K562 (cell line): ENCODE data around the gene PILRA. TPM values are rescaled to one million over a fixed set of nuclear protein-coding genes. Genes with fewer than 3 reads are reported as not detected.
"Not testable (repeated sequence)": the region's sequence is repeated elsewhere in the genome, so short reads cannot be mapped to it uniquely, and the experiment has no call there.

ENCODE experiments used
- ATAC-seq: fragments of 200-7000 bp; cut with Tn5 transposase; 3 replicates; pipeline ENCODE4 v1.9.1; 2020; ENCODE audit warnings: moderate library complexity
- BruUV-seq: library from RNA; stranded (reverse); fragments of 400-500 nt; replicated peaks from 2 replicates; lab custom pipeline; 2021; lab: Mats Ljungman, UMichigan
- CTCF ChIA-PET: fragments of 300-600 bp; formaldehyde crosslinking; extraction: SDS; loops from one replicate; lab custom pipeline; 2021; ENCODE audit warnings: low intra/inter-chr PET ratio; lab: Yijun Ruan, JAX
- POLR2A ChIA-PET: fragments of 300-600, 350-650 bp; sonication (Branson Sonifier 250); formaldehyde crosslinking; extraction: SDS; loops from one replicate; lab custom pipeline; 2021; ENCODE audit warnings: antibody characterized with exemption, inconsistent platforms; lab: Yijun Ruan, JAX
- DNase-seq, 4 experiments: peaks; one replicate each; pipeline versions ENCODE4 v3.0.0 to v3.0.0-alpha.2; 2011 to 2018; ENCODE audit warnings: low spot score in 3 of 4, mixed read lengths in 3 of 4; ENCODE audit errors: extremely low read depth in 1 of 4
- FAIRE-seq: peaks from 2 replicates; lab custom pipeline; 2011; peaks lifted over from hg19 to GRCh38; lab: Jason Lieb, UNC
- H2AFZ ChIP-seq: 2 replicates; pipeline ENCODE4 v1.6.0; 2011; ENCODE audit warnings: low read depth, low read length, control low read depth, inconsistent platforms
- H3K27ac ChIP-seq: fragments of 200-600 bp; 3 replicates; pipeline ENCODE4 v1.8.0; 2011; ENCODE audit warnings: low read depth, mild to moderate bottlenecking, control low read depth, inconsistent platforms, low read length, moderate library complexity, mixed read lengths; ENCODE audit errors: extremely low read depth
- H3K27me3 ChIP-seq, 2 experiments: fragments of 300-600 bp in 1 of 2; 2 replicates in 1 of 2; 3 replicates in 1 of 2; pipeline versions ENCODE4 v1.6.0 to v1.8.0; 2011; ENCODE audit warnings: inconsistent platforms in 2 of 2, low read length in 2 of 2, mild to moderate bottlenecking in 1 of 2, mixed read lengths in 1 of 2, moderate library complexity in 1 of 2; ENCODE audit not compliant: control insufficient read depth in 2 of 2, insufficient read depth in 2 of 2
- H3K36me3 ChIP-seq: fragments of 300-600 bp; 3 replicates; pipeline ENCODE4 v1.8.0; 2011; ENCODE audit warnings: mild to moderate bottlenecking, low read length, inconsistent platforms; ENCODE audit not compliant: control insufficient read depth, insufficient read depth
- H3K4me1 ChIP-seq, 2 experiments: fragments of 200-600 bp in 1 of 2; replicated peaks in 1 of 2; 2 replicates in 1 of 2; 3 replicates in 1 of 2; pipeline versions ENCODE4 v1.5.1 to v1.8.0; 2011; ENCODE audit warnings: inconsistent platforms in 2 of 2, low read length in 2 of 2, mild to moderate bottlenecking in 1 of 2, mixed read lengths in 1 of 2, moderate library complexity in 1 of 2; ENCODE audit not compliant: control insufficient read depth in 2 of 2, insufficient read depth in 2 of 2
- H3K4me2 ChIP-seq: 2 replicates; pipeline ENCODE4 v1.6.1; 2011; ENCODE audit warnings: low read length, control low read depth, inconsistent platforms, mixed read lengths; ENCODE audit not compliant: insufficient read depth
- H3K4me3 ChIP-seq: fragments of 200-600 bp; sonication (generic), shearing (Covaris generic); 2 replicates; pipeline ENCODE4 v1.5.1; 2016; ENCODE audit warnings: control low read depth, inconsistent platforms
- H3K79me2 ChIP-seq: fragments of 200-600 bp; 3 replicates; pipeline ENCODE4 v1.8.0; 2011; ENCODE audit warnings: low read length, inconsistent platforms; ENCODE audit not compliant: control insufficient read depth, insufficient read depth
- H3K9ac ChIP-seq, 2 experiments: 2 replicates each; pipeline versions ENCODE4 v1.6.0 to v1.6.1; 2011; ENCODE audit warnings: low read depth in 2 of 2, low read length in 2 of 2, control low read depth in 1 of 2, inconsistent platforms in 1 of 2, mild to moderate bottlenecking in 1 of 2, mixed read lengths in 1 of 2; ENCODE audit not compliant: insufficient read depth in 1 of 2
- H3K9me1 ChIP-seq: one replicate; pipeline ENCODE4 v1.6.0; 2011; ENCODE audit warnings: inconsistent platforms, mild to moderate bottlenecking, low read length, moderate library complexity; ENCODE audit not compliant: control insufficient read depth, insufficient read depth
- H3K9me3 ChIP-seq: replicated peaks from 2 replicates; pipeline ENCODE4 v1.5.1; 2011; ENCODE audit warnings: low read depth, low read length, inconsistent platforms; ENCODE audit not compliant: control insufficient read depth, insufficient read depth
- H4K20me1 ChIP-seq: replicated peaks from 2 replicates; pipeline ENCODE4 v1.6.1; 2011; ENCODE audit warnings: low read length, inconsistent platforms, mixed read lengths; ENCODE audit not compliant: control insufficient read depth, insufficient read depth
- CTCF ChIP-seq, 3 experiments: IDR thresholded peaks in 2 of 3; conservative IDR thresholded peaks in 1 of 3; 2 replicates each; pipeline ENCODE4 v1.5.1; 2011 to 2012; ENCODE audit warnings: low read length in 3 of 3, mild to moderate bottlenecking in 3 of 3, control low read depth in 2 of 3, improper control_type of control experiment in 1 of 3, inconsistent platforms in 1 of 3, low read depth in 1 of 3, mixed read lengths in 1 of 3, moderate library complexity in 1 of 3; ENCODE audit not compliant: insufficient read depth in 2 of 3
- CTCFL ChIP-seq: IDR thresholded peaks from 2 replicates; pipeline ENCODE4 v1.6.1; 2011; ENCODE audit warnings: borderline replicate concordance, low read depth, mild to moderate bottlenecking, moderate library complexity, low read length; ENCODE audit not compliant: insufficient read depth, poor library complexity, severe bottlenecking
- HES1 ChIP-seq: fragments of 450-650 bp; IDR thresholded peaks from 2 replicates; pipeline ENCODE4 v1.6.1; 2016; ENCODE audit warnings: low read depth, mild to moderate bottlenecking, moderate library complexity
- SMARCA5 ChIP-seq: fragments of 450-650 bp; IDR thresholded peaks from 2 replicates; pipeline ENCODE4 v1.6.1; 2016
- WGBS: fragments of 100-300 bp; shearing (Covaris generic); methylation state at CpG from one replicate; pipeline ENCODE4 v1.1.6; 2016; ENCODE audit warnings: low coverage, mixed read lengths; ENCODE audit not compliant: insufficient coverage; ENCODE audit errors: missing lambda C conversion rate; 5-methylcytosine and 5-hydroxymethylcytosine counted together
- in situ Hi-C: fragments of 300-500 bp; cut with MboI; formaldehyde crosslinking; loops from 4 replicates; pipeline ENCODE4 v1.15.0; 2018; ENCODE audit warnings: inconsistent platforms, mixed read lengths
- intact Hi-C: fragments of 100-400 bp; cut with micrococcal nuclease; formaldehyde crosslinking; loops from 2 replicates; pipeline ENCODE4 v1.14.2; 2022
- polyA plus RNA-seq, 8 experiments: library from polyadenylated mRNA; depleted of rRNA in 4 of 8; stranded (reverse) in 5 of 8; unstranded in 3 of 8; fragments of >200 nt; fragmentation: Nextera tagmentation in 2 of 8; fragmentation: Illumina TruSeq in 1 of 8; extraction: Ambion mirVana in 2 of 8; extraction: Trizol in 1 of 8; gene quantifications; 2 replicates each; pipeline versions ENCODE4 v1.2.1 to v1.2.3, GENCODE V29; 2011 to 2014; ENCODE audit warnings: inconsistent platforms in 1 of 8, missing spikeins in 1 of 8
- total RNA-seq, 7 experiments: library from RNA; depleted of rRNA in 6 of 7; stranded (reverse); fragments of >200 nt in 6 of 7; fragmentation: Illumina TruSeq in 2 of 7; extraction: Trizol in 2 of 7; gene quantifications; 2 replicates each; pipeline versions ENCODE4 v1.2.1 to v1.2.3, GENCODE V29; 2011 to 2021; ENCODE audit warnings: low replicate concordance in 1 of 7

The PILRA gene
- total and polyA plus RNA-seq, 9 of the 15 experiments (the other 6 are each of a cell fraction or from before 2014, with no cell fraction given) = 0.13 to 1.8 (median 0.62) TPM

DNA sequence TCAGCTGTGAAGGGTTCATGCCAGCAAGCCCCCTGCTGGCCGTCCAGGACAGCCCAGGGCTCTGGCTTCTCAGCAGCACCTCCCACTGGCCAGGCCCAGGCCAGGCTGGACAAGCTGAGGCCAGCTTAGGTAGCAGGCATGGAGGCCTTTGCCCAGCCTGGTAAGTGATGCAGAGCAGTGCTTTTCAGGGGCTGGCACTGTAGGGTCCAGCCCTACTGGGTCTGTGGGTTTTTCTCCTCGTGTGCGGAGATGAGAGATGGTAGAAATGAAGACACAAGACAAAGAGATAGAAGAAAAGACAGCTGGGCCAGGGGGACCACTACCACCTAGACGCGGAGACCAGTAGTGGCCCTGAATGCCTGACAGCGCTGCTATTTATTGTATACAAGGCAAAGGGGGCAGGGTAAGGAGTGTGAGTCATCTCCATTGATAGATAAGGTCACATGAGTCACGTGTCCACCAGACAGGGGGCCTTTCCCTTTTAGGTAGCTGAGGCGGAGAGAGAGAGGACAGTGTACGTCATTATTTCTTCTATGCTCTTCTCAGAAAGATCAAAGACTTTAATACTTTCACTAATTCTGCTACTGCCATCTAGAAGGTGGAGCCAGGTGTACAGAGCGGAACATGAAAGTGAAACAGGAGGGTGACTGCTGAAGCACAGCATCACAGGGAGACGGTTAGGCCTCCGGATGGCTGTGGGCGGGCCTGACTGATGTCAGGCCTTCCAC, 28.6 kb upstream of the PILRA start (continued):
- TF ChIP-seq HES1 = peak; percentile 58; the same call in 1 of the 2 replicates
- TF ChIP-seq SMARCA5 = peak; percentile 97

DNA sequence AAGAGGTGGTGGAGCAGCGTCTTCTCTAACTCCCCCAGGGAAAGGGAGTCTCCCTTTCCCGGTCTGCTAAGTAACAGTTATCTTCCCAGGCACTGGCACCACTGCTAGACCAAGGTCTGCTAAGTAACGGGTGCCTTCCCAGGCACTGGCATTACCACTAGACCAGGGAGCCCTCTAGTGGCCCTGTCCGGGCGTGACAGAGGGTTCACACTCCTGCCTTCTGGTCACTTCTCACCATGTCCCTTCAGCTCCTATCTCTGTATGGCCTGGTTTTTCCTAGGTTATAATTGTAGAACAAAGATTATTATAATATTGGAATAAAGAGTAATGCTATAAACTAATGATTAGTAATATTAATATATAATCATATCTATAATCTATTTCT, 28.0 kb upstream of the PILRA start:
- TF ChIP-seq CTCFL (peak; percentile 30), CTCF (IDR thresholded peaks at IDR 0.05 in 2 of 3, conservative IDR thresholded peaks at IDR 0.05 in 1 of 3; ENCODE audit: insufficient read depth in 2 of 3, low read depth in 1 of 3, low read length in 3 of 3) (peak in 2 of 3 experiments; percentile 38 to 39; a peak in 3 of 6 replicates)
- TF ChIP-seq, all 486 proteins: peak for 2; not testable (repeated sequence) for 484
- H3K9ac ChIP-seq, intact Hi-C loops, H3K9me1 ChIP-seq, H2AFZ ChIP-seq, H3K4me1 ChIP-seq, H3K4me2 ChIP-seq, H4K20me1 ChIP-seq, H3K9me3 ChIP-seq, BruUV-seq, H3K4me3 ChIP-seq, H3K27me3 ChIP-seq, H3K27ac ChIP-seq: not testable (repeated sequence)
- FAIRE-seq (peak; percentile 40), DNase-seq (peak in 1 of 4 experiments; percentile 67), ATAC-seq (peak; percentile 57)
- Histone ChIP-seq H3K36me3 (peaks cover 83% of the 10 kb centered on the region), H3K79me2 (peaks cover 38% of the 10 kb centered on the region)
- ChIA-PET POLR2A (interaction anchor here (0.6 to 1.8 kb wide), 5 partner anchors 10 to 272 kb away, joined by 3 to 7 read pairs (median 3); no protein-coding TSS in a partner anchor), CTCF (interaction anchor here (0.9 kb wide), 1 partner anchor 213 kb away, joined by 4 read pairs; no protein-coding TSS in a partner anchor)
- in situ Hi-C loops = loop anchor here (5.0 kb wide), 1 partner anchor 213 kb away; no protein-coding TSS in a partner anchor
- WGBS = 0% methylated on average over 2 of the region's 5 CpGs
